GM19193 (cell line): ENCODE results near the gene AEN.

Source experiments
- POLR2A ChIP-seq: IDR thresholded peaks from 4 replicates; pipeline ENCODE4 v1.6.1; 2011; ENCODE audit not compliant: insufficient read depth, insufficient read length; ENCODE audit errors: extremely low read depth

Gene AEN

DNA sequence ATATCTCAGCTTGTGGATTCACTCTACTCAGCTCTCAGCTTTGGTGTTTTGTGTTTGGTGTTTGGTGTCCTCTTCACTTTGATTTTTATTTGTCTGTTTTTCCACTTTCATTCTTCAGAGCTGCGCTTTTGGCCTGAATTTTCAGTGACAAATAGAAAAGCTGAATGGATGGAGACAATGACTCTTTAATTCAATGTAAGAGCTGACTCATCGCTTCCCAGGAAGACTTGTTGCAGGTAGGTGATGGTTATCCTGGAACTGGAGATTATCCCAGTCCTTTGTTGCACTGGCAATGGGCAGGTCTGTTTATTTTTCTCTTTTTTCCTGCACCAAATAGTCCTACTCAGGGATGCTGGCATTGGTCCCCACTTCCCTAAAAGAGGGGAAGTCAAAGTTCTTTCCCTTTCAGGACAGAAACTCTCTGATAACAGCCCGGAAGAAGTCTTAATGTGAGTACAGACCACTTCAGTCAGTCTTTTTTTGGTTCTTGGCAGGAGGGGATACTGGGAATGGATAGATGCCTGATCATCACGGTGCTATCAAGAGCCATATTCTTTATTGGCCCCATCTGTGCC is 12.4 kb upstream of the AEN start:
- TF ChIP-seq POLR2A = no peak

DNA sequence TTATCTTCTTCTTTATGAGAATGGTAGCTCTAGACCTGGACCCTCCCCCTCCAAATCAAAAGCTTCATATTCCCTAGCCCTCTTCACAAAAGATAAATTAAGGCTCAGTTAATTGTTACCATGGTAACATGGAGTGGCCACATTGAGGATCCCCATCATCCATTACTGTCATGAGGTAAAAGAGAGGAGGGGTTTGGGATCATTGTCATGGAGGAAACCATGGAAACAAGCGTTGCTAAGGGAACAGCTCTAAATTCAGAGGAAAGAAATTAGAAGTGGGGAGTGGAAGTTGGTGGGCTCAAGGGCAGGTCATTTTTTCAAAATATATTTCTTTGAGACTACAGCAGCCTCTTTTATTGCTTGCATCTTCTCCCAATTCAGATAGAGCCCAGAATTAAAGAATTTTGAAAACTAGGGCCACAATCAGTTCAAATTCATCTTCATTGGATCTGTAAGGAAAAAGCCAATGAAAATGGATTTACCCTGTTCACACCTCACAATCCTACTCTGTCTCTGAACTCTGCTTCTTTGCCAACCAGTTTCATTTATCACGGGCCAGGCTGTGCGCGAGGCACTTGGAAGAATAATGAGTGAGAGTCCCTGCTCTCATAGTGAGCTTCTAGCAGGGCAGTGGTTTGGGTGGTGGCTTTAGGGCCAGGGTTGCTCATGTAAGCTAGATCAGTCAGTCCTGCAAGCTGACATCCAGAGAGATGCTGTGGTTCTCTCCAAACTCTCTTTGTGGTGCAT is 11.6 kb upstream of the AEN start:
- TF ChIP-seq POLR2A = no peak

- TF ChIP-seq POLR2A = no peak
These were observed 10.4 kb upstream of the AEN start for GRCh38 chr15:88610701-88611231.

DNA sequence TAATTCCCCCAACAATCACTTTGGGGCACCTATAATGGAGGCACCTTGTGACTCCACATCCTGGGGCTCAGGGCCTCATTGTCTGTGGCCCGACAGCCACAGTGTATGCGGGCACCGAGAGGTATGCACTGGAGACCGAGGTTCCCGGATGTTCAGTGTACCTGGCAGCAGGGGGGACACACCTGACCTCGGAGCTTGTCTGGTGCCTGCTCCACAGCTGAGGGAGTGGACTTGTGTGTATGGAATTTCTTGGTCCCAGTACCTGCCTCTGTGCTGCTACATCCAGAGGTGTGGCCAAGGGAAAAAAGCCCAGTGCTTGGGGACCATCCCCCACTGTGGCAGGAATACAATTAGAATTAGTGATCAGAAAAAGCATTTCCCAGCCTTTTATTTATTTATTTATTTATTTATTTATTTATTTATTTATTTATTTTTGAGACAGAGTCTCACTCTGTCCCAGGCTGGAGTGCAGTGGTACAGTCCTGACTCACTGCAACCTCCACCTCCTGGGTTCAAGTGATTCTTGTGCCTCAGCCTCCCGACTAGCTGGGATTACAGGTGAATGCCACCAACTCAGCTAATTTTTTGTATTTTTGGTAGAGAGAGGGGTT is 8.8 kb upstream of the AEN start:
- no peak for TF ChIP-seq POLR2A

- TF ChIP-seq POLR2A = no peak
These were observed 7.8 kb upstream of the AEN start for GRCh38 chr15:88613074-88613944.

DNA sequence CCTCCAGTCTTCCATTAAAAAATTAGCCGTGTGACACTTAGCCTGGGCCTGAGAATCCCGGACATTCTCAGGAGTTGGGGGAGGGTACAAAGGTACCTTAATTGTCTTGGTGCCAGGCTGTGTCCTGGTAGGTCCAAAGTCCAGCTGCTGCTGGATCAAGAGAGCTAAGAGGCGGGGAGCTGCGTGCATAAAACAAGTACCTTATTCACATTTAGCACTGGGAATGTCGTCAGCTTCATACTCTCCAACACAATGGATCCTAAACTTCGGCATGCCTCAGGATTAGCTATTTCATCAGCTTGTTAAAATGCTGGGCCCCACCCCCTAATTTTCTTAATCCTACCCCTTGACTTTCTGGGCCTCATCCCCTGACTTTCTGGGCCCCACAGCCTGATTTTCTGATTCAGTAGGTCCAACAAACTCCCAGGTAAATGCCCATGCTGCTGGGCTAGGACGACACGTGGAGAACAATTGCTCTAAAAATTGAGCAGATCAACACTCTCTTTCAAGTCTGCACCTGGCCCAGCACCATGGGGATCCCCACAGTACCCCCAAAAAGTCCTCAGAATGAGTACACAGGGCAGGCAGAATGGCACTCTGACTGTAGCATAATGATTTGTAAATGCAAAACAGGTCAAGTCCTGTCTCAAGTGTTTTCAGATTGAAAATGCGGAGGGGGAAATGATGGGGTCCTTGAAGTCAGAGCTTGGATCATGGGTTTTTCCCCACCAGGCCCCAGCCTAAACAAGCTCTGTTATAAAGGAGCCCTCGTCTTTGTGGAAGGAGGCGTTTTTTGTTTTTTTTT is 5.6 kb upstream of the AEN start:
- TF ChIP-seq POLR2A = no peak

DNA sequence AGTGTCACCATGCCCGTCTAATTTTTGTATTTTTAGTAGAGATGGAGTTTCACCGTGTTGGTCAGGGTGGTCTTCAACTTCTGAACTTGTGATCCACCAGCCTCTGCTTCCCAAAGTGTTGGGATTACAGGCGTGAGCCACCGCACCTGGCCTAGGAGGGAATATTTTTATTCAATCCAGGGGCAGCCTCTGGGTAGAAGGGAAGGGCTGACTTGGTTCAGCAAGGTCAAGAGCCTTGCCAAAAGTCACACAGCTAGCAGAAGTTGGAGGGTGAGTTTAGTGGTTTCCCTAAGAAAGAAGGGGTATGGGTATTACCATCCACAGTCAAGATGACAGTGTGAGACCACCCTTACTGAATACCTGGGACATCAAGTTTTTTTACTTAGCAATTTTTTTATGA is 4.9 kb upstream of the AEN start:
- no peak for TF ChIP-seq POLR2A

DNA sequence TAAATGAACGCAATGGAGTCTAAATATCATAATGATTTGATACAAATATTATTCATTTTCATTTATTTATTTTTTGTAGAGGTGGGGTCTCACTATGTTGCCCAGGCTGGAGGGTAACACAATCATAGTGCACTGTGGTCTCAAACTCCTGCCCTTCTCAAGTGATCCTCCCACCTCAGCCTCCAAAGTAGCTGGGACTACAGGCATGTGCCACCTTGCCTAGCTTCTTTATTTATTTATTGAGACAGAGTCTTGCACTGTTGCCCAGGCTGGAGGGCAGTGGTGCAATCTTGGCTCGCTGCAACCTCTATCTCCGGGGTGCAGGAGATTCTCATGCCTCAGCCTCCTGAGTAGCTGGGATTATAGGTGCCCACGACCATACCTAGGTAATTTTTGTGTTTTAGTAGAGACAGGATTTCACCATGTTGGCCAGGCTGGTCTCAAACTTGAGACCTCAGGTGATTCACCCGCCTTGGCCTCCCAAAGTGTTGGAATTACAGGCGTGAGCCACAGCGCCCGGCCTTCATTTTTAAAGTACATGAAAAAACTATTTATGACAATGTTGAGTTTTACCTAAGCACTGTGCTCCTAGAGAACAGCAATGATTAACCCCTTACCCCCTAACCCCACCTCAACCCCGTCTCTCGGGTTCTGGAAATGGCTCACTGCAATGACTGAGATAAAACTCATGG is 4.0 kb upstream of the AEN start:
- no peak for TF ChIP-seq POLR2A

- TF ChIP-seq POLR2A = no peak
These were observed 3.4 kb upstream of the AEN start for GRCh38 chr15:88617790-88618189.

- TF ChIP-seq POLR2A = no peak
These were observed 2.5 kb upstream of the AEN start for GRCh38 chr15:88618686-88619085.

DNA sequence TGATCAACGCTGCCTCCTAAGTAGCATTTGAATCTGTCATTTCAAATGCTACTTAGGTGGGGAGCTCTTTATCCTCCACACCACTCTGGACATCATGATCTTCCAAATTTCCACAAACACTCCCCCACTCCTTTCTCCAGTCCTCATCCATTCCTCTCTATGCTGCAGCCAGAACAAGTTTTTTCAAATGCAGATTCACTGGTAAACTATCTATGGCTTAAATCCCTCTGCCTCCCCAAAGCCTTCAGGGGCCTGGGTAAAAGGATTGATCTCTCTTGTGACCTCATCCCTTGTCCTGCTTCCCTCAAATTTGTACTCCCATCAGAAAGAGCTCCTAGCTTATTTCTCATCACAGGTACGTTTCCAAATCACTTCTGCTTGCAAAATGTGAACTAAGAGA is 1.3 kb upstream of the AEN start:
- TF ChIP-seq POLR2A = no peak

- peak; percentile 47 for TF ChIP-seq POLR2A
These were observed 857 bp downstream of the AEN start for GRCh38 chr15:88621789-88622604.

DNA sequence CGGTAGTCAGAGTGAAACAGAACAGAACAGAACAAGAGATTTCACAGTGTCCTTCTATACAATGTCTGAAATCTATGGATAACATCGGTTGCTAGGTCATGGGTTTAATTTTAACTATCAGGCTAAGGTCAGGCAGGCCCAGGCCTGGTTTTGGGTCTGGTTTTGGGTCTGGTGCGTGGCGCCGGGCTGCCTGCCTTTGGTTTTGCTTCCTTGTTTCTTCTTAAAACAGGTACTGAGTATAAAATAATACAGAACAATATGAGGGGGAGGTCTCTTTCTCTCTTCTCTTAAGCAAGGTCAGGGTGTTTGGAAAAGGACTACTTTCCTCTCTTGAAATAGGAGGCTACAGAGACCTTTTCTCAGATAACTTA is 1.4 kb downstream of the AEN start:
- TF ChIP-seq POLR2A = no peak

GRCh38 chr15:88623061-88623460 is 1.9 kb downstream of the AEN start:
- no peak for TF ChIP-seq POLR2A

DNA sequence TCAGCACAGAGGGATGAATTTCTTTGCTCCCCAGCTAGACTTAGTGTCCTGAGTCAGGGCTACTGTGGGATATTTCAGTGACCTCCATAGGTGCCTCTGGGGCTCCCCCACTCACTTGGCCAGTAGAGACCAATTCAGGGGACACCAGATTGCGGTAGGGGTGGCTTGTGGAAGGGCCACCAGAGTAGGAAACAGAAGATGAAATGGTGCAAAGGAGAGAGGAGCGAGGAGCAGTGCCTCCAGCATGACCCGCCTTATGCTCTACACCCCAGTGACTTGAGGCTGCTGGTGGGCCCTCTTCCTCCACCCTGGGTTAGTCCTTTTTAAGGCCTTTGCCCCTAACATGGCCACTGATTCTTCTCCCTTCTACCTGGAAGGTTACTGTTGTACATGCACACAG is 2.5 kb downstream of the AEN start:
- no peak for TF ChIP-seq POLR2A
